Neuronal stem cell (in vitro differentiated cells): Measurements from ENCODE around the gene HDAC4.
A peak's percentile ranks its signal among the peaks of the same experiment; 100 is the strongest.

Experiments
- DNase-seq: peaks from one replicate; pipeline ENCODE4 v3.0.0-alpha.2; 2013; ENCODE audit warnings: low spot score
- H2AFZ ChIP-seq: one replicate; pipeline ENCODE4 v1.6.1; 2013; ENCODE audit warnings: mild to moderate bottlenecking, low read length, inconsistent platforms
- H2AK5ac ChIP-seq: 2 replicates; pipeline ENCODE4 v1.6.1; 2013; ENCODE audit warnings: low read depth, mild to moderate bottlenecking, inconsistent platforms, low read length, moderate library complexity, mixed read lengths
- H2BK120ac ChIP-seq: 2 replicates; pipeline ENCODE4 v1.6.1; 2013; ENCODE audit warnings: low read depth, mild to moderate bottlenecking, inconsistent platforms, low read length, moderate library complexity, mixed read lengths
- H2BK12ac ChIP-seq: one replicate; pipeline ENCODE4 v1.6.1; 2013; ENCODE audit warnings: low read length, inconsistent platforms
- H2BK15ac ChIP-seq: 2 replicates; pipeline ENCODE4 v1.6.1; 2013; ENCODE audit warnings: mild to moderate bottlenecking, low read length, inconsistent platforms, mixed read lengths
- H2BK5ac ChIP-seq: one replicate; pipeline ENCODE4 v1.6.1; 2013; ENCODE audit warnings: inconsistent platforms, mild to moderate bottlenecking, low read length, moderate library complexity
- H3K14ac ChIP-seq: one replicate; pipeline ENCODE4 v1.6.1; 2013; ENCODE audit warnings: low read length, inconsistent platforms
- H3K18ac ChIP-seq: 2 replicates; pipeline ENCODE4 v1.6.1; 2013; ENCODE audit warnings: low read length, inconsistent platforms
- H3K23ac ChIP-seq: 2 replicates; pipeline ENCODE4 v1.6.1; 2013; ENCODE audit warnings: low read depth, mild to moderate bottlenecking, mixed read lengths, low read length, inconsistent platforms; ENCODE audit not compliant: poor library complexity
- H3K27ac ChIP-seq: replicated peaks from 3 replicates; pipeline ENCODE4 v1.5.1; 2013; ENCODE audit warnings: low read length, inconsistent platforms
- H3K27me3 ChIP-seq, 3 experiments: 2 replicates each; pipeline ENCODE4 v1.6.1; 2013; ENCODE audit warnings: low read length in 3 of 3, mild to moderate bottlenecking in 2 of 3, inconsistent platforms in 1 of 3, low read depth in 1 of 3, mixed read lengths in 1 of 3, moderate library complexity in 1 of 3; ENCODE audit not compliant: control insufficient read depth in 3 of 3, insufficient read depth in 3 of 3
- H3K36me3 ChIP-seq, 2 donors: replicated peaks in 1 of 2; 2 replicates each; pipeline ENCODE4 v1.6.1; 2013; ENCODE audit warnings: low read length in 2 of 2; ENCODE audit not compliant: control insufficient read depth in 2 of 2, insufficient read depth in 2 of 2
- H3K4ac ChIP-seq: 2 replicates; pipeline ENCODE4 v1.6.1; 2013; ENCODE audit warnings: inconsistent platforms, mild to moderate bottlenecking, low read length, moderate library complexity
- H3K4me1 ChIP-seq, 2 donors: 1 replicate in 1 of 2; 2 replicates in 1 of 2; pipeline ENCODE4 v1.6.1; 2013; ENCODE audit warnings: low read length in 2 of 2, low read depth in 1 of 2; ENCODE audit not compliant: control insufficient read depth in 2 of 2, insufficient read depth in 1 of 2
- H3K4me2 ChIP-seq: one replicate; pipeline ENCODE4 v1.6.1; 2013; ENCODE audit warnings: mild to moderate bottlenecking, low read length, inconsistent platforms; ENCODE audit not compliant: insufficient read depth, poor library complexity, severe bottlenecking
- H3K4me3 ChIP-seq, 2 donors: 2 replicates each; pipeline ENCODE4 v1.5.1; 2013; ENCODE audit warnings: low read length in 2 of 2, mild to moderate bottlenecking in 2 of 2, inconsistent platforms in 1 of 2, moderate library complexity in 1 of 2
- H3K79me1 ChIP-seq: one replicate; pipeline ENCODE4 v1.6.1; 2013; ENCODE audit warnings: low read depth, mild to moderate bottlenecking, inconsistent platforms, low read length, moderate library complexity
- H3K9ac ChIP-seq: one replicate; pipeline ENCODE4 v1.6.1; 2013; ENCODE audit warnings: mild to moderate bottlenecking, low read depth, low read length, inconsistent platforms; ENCODE audit not compliant: poor library complexity
- H3K9me3 ChIP-seq, 2 donors: replicated peaks in 1 of 2; 2 replicates each; pipeline versions ENCODE3 to v1.6.1; 2013; ENCODE audit warnings: low read length in 2 of 2, mild to moderate bottlenecking in 2 of 2, inconsistent platforms in 1 of 2, low read depth in 1 of 2, mixed read lengths in 1 of 2, moderate library complexity in 1 of 2; ENCODE audit not compliant: control insufficient read depth in 2 of 2, insufficient read depth in 1 of 2
- H4K8ac ChIP-seq: one replicate; pipeline ENCODE4 v1.6.1; 2013; ENCODE audit warnings: low read depth, mild to moderate bottlenecking, inconsistent platforms, low read length, moderate library complexity
- H4K91ac ChIP-seq: one replicate; pipeline ENCODE4 v1.6.1; 2013; ENCODE audit warnings: low read length, low read depth, mild to moderate bottlenecking, inconsistent platforms; ENCODE audit not compliant: poor library complexity
- WGBS, 2 donors: extraction: QIAGEN DNeasy Blood & Tissue Kit; methylation state at CpG; one replicate each; pipeline ENCODE4 v1.1.7; 2013; ENCODE audit warnings: missing lambda C conversion rate in 2 of 2, mixed read lengths in 1 of 2; ENCODE audit not compliant: insufficient read length in 2 of 2, insufficient replicate concordance in 1 of 2; ENCODE audit errors: extremely low coverage in 2 of 2; 5-methylcytosine and 5-hydroxymethylcytosine counted together

HDAC4 gene

GRCh38 chr2:239302083-239302807, 98.6 kb downstream of the HDAC4 start:
- Histone ChIP-seq H3K23ac (no peak overlapping the region), H4K8ac (no peak overlapping the region), H3K79me1 (peaks cover 10% of the 10 kb centered on the region), H3K14ac (no peak overlapping the region), H3K36me3 (no peaks in the 10 kb centered on the region), H2AK5ac (peak overlapping the region; percentile 7), H4K91ac (no peak overlapping the region), H2AFZ (no peak overlapping the region), H2BK120ac (no peak overlapping the region), H3K9me3 (no peaks in the 10 kb centered on the region), H3K27me3 (no peaks in the 10 kb centered on the region), H2BK12ac (no peak overlapping the region), H3K4me2 (no peak overlapping the region), H3K18ac (no peak overlapping the region), H2BK5ac (peak overlapping the region; percentile 59), H2BK15ac (peak overlapping the region; percentile 28), H3K4me3 (no peak overlapping the region), H3K4ac (no peak overlapping the region), H3K9ac (no peak overlapping the region), H3K4me1 (peaks cover 24 to 32% of the 10 kb centered on the region in 2 donors), H3K27ac (no peak overlapping the region)
- no peak for DNase-seq
- no CpG with 5 or more reads among the region's 16 CpGs for WGBS, 2 donors

GRCh38 chr2:239300871-239301735, 99.7 kb downstream of the HDAC4 start:
- Histone ChIP-seq H3K4me3 (no peak overlapping the region), H2BK5ac (no peak overlapping the region), H3K27ac (no peak overlapping the region), H3K4me2 (no peak overlapping the region), H3K27me3 (no peaks in the 10 kb centered on the region), H2BK15ac (no peak overlapping the region), H3K36me3 (no peaks in the 10 kb centered on the region), H3K79me1 (peaks cover 10% of the 10 kb centered on the region), H2BK12ac (no peak overlapping the region), H2AFZ (no peak overlapping the region), H3K4ac (no peak overlapping the region), H3K9me3 (no peaks in the 10 kb centered on the region), H3K14ac (no peak overlapping the region), H2AK5ac (no peak overlapping the region), H3K23ac (no peak overlapping the region), H4K91ac (no peak overlapping the region), H2BK120ac (no peak overlapping the region), H3K18ac (peak overlapping the region; percentile 75), H3K4me1 (peaks cover 31 to 43% of the 10 kb centered on the region in 2 donors), H3K9ac (no peak overlapping the region), H4K8ac (no peak overlapping the region)
- no peak for DNase-seq
- WGBS, 2 donors = no CpG with 5 or more reads among the region's 26 CpGs

GRCh38 chr2:239300242-239300641, 100.6 kb downstream of the HDAC4 start:
- no peak for DNase-seq
- Histone ChIP-seq H4K8ac (no peak overlapping the region), H3K27ac (no peak overlapping the region), H3K23ac (no peak overlapping the region), H3K4me3 (no peak overlapping the region), H3K18ac (no peak overlapping the region), H2BK120ac (no peak overlapping the region), H2AK5ac (no peak overlapping the region), H3K4me1 (peaks cover 34 to 50% of the 10 kb centered on the region in 2 donors), H3K9ac (no peak overlapping the region), H2AFZ (no peak overlapping the region), H3K4me2 (no peak overlapping the region), H3K9me3 (no peaks in the 10 kb centered on the region), H3K14ac (no peak overlapping the region), H3K36me3 (no peaks in the 10 kb centered on the region), H3K27me3 (no peaks in the 10 kb centered on the region), H3K4ac (no peak overlapping the region), H2BK5ac (no peak overlapping the region), H4K91ac (no peak overlapping the region), H2BK12ac (no peak overlapping the region), H3K79me1 (peaks cover 10% of the 10 kb centered on the region), H2BK15ac (no peak overlapping the region)
- WGBS, 2 donors = no CpG with 5 or more reads among the region's 5 CpGs
